ENCODE measurements around the gene FASN.
"Not testable (repeated sequence)": the region's sequence is repeated elsewhere in the genome, so short reads cannot be mapped to it uniquely, and the experiment has no call there.

FASN gene

GRCh38 chr17:82054351-82055022 is 43.5 kb downstream of the FASN start:
- no peak for DNase-seq

DNA sequence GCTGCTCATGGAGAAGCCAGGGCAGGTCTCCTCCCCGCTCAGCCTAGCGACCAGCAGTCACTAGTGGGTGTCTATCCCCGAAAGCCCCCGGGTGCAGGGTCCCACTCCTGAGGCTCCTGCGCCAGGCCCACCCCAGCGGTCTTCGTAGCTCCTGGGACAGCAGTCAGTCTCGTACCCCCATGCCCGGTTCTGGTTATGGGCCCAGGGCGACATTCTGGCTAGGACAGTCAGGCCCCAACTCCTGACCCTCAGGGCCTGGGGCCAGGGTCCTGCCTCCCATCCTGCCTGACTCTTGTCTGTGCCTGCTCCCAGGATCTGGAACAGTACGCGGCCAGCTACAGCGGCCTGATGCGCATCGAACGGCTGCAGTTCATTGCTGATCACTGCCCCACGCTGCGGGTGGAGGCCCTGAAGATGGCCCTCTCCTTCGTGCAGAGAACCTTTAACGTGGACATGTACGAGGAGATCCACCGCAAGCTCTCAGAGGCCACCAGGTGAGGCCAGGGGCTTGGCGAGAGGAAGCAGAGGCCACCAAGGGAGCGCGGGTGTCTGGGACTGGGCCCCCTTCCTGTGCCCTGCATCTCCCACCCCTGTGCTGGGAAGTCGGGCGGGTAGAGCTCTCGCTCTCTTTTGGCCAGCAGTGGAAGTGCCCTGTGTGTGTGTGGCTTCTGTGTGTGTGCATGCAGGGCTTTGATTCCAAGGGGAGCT is 44.3 kb downstream of the FASN start:
- no peak for DNase-seq

DNA sequence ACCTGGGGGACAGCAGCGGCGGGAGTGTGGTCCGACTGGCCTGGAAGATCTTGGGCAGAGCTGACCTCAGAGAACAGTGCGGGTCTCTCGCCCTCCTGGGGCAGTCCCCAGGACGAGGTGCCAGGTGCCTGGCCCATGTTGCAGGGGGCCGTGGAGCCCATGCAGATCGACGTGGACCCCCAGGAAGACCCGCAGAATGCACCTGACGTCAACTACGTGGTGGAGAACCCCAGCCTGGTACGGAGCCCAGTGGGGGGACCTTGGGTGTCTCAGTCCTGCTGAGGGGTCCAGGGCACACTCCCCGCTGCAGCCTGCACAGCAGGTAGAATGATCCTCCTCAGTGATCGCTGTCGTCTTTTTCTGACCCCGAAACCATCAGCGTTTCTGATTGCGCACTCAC is 44.9 kb downstream of the FASN start:
- DNase-seq, result no peak

DNA sequence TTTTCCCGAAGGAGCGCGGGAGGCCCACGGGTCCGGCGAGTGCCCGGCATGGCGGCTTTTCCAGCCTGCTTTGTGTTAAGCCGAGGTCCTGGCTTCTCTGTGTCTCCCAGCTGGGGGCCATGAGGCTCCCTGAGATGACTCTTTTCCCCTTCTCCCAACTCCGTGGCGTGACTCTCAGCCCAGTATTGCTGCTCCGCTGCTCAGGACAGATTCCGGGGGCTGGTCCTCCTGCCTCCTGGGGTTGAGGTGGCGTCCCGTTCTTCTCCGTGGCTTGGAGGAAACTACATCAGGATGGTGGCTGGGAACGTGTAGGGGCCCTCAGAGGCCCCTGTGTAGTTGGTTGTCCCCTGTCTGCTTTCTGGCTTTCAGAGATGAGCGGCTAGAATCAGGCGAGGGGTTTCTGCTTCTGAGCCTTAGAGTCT is 45.4 kb downstream of the FASN start:
- no peak for DNase-seq

DNA sequence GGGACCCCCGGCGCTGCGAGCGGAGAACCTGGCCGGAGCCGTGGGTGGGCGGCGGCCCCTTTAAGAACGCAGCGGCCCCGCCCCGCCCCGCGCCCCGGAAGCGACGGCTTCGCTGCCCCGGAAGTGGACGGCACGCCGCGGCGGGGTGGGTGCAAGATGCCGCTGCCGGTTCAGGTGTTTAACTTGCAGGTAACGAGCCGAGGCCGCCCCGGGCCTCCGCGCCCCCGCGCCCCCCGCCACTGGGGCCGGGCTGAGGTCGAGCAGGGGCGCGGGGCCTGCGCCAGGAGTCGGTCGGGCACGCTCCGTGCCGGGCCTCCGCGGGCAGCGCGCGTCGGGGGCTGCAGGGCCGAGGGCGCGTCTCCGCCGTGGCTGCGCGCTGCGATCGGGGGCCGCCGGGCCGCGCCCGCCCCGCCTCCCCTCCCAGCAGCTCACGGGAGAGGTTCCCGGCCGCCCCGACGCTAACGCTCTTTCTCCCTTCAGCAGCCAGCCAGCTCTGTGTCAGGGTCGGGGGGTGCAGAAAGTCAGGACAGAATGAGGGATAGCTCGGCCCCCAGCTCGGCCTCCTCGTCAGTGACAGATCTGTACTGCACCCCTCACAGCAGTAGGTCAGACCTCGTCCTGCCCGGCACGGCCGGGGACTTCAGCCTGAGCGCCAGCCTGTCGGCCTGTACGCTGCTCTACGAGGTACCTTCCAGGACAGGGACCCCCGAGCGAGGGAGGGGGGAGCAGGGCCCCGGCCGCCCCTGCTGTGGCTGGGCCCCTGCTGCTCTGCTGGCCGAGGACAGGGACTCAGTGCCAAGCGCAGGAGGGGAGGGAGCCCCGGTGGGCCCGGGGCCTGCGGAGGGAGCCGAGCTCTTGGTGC is 46.0 kb downstream of the FASN start, which contains the start of the genes GPS1 and RFNG:
TSS of gene GPS1 (plus strand) at position 123 of the 862 bp plus-strand sequence. CDS start at position 157, 34 bp downstream.
TSS of gene RFNG (minus strand) at position 36 of the 862 bp plus-strand sequence. CDS start 45 bp downstream, outside the sequence.
- DNase-seq, result peak; percentile 80 to 83

DNA sequence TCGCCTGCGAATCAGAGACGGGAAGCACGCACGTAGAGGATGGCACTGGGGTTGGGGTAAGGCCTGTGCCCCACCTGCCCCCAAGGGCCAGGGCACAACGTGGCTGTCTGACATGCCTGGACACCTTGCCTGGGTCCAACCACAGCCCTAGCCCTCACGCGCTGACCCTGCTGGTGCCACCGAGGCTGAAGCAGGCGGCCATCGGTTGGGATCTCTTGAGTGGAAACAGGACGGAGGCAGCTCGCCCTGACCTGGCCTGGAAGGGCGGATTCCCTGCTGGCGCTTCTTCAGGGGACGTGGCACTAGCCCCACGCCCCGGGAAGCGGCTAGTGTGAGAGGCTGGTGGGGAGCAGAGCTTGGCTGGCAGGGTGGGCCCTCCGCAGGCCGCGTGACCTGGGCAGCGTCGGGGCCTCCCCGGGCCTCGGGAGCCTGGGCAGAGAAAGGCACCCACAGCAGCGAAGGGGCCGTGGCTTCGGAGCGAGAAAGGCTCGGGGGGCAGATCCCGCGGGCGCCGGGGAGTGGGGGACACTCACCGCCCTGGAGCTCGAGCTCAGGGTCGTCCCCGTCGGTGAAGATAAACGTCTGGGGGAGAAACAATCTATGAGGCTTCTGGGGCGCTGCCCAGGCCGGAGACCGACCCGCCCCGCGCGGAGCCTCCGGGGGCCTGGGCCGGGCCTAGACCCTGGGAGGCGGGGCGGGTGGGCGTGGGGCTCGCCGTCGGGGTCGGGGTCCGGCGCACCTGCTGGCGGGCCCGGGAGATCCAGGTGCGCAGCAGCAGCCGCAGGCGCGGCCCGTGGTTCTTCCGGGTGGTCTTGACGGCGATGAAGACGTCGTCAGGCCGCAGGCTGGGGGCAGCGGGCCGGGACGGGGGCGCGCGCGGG is 47.0 kb downstream of the FASN start:
- no peak for DNase-seq

- no peak for DNase-seq
Measured at GRCh38 chr17:82050152-82050760, 47.8 kb downstream of the FASN start.

GRCh38 chr17:82049521-82049971 is 48.5 kb downstream of the FASN start:
- no peak for DNase-seq

- no peak for DNase-seq
Measured at GRCh38 chr17:82049106-82049505, 48.9 kb downstream of the FASN start.

DNA sequence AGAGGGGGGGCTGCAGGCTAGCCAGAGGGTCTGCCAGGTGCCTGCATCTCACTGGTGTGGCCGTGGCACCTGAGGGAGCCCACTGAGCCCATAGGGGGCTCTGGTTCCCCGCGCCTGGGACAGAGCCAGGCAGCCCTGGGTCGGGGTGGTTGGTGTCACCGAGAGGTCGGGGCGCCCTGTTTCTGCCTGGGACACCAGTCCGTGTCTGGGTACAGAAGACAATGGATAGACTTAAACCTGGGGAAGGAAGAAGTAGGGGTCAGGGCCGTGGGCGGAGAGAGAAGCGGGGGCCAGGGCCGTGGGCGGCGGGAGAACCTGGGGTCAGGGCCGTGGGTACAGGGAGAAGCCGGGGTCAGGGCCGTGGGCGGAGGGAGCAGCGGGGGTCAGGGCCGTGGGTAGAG is 49.5 kb downstream of the FASN start:
- no peak for DNase-seq

DNA sequence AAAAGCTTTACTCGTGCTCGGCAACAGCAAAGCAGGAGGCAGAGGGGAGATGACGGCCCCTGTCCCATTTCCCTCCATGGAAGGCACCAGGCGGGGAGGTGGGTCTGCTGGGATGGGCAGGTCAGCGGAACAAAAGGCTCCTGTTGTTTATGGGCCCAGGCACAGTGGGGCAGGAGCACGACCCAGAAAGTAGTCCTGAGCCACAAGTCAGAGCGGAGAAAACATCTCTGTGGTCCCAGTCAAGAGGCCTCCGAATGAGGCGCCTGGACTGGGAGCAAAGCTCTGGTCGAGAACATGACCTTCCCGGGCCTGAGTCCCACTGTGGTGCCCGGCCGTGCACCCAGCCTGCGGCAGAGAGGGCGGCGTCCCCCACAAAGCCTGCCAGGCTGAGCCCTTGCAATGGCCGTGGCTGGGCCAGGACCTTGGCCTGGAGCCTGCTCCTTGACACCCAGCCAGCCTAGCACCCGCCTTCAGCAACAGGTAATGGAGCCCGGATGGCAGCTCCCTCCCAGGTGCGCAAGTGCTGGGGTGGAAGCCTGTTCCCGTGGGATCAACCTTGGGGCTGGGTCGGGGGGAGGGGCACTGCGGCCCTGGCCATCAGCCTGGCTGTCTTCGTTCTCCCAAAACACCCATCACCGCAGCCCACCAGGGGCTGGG is 50.0 kb downstream of the FASN start:
- no peak for DNase-seq

GRCh38 chr17:82047379-82047778 is 50.7 kb downstream of the FASN start:
- DNase-seq, result no peak

DNA sequence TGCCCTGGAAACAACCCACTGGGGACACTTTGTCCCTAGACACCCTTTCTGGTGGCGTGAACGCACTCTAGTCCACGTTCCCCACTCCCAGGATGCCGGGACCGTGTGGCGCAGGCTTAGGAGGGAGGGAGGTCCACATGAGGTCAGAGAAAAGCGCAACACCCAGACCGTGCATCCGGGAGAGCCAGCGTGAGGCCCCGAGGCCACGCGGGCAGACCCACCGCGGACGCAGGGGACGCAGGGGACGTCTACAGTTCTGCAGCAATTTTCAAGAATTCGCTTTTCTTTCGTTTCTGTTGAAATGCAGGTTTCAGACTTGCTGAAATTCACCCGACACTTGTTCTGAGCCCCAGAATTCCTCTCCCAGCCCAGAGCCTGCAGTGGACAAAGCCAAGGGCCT is 51.1 kb downstream of the FASN start:
- DNase-seq, result no peak

GRCh38 chr17:82045936-82046484 is 52.0 kb downstream of the FASN start:
- no peak for DNase-seq

- DNase-seq, result no peak
Measured at GRCh38 chr17:82043507-82043906, 54.5 kb downstream of the FASN start.

DNA sequence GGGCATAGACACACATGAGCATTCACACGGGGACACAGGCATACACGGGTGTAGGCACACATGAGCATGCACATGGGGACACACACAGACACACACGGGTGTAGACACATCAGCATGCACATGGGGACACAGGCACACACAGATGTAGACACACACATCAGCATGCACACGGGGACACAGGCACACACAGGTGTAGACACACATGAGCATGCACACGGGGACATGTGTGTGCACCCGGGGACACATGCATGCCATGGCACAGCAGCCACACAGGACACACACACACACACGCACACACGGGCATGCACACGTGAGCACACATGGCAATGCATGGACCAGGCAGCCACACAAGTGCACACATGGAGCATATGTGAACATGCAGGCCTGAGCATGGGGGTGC is 55.4 kb downstream of the FASN start:
- DNase-seq, result no peak

GRCh38 chr17:82041144-82041814 is 56.8 kb downstream of the FASN start:
- no peak for DNase-seq

DNA sequence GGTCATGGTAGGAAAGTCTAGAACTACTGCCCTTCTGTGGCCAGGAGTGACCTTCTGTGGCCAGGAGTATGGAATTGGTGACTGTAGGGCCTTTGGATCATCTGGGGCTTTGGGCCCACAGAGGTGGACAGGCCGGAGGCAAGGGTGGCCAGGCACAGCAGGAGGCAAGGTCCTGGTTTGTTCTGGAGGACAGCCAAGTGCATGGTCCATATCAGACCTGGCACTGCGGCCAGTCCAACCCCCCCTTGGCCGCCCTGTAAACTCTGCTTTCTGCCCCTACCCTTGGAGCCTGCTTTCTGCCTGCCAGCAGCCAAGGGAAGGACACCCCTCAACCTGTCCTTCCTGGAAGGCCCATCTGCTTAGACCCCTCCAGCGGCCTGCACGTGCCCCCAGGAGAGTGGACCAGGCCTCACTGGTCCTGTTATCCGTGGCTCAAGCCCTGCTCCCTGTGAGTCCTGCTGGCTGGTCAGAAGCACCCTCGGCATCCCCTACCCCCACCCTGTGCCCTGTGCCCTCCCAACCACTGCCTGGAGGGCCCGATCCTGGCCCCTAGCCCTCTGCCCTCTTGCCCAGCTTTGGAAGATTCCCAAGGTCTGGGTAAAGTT is 58.2 kb downstream of the FASN start:
- DNase-seq, result no peak

GRCh38 chr17:82038796-82039409 is 59.1 kb downstream of the FASN start:
- DNase-seq, result not testable (repeated sequence)

- DNase-seq, result no peak
Measured at GRCh38 chr17:82037889-82038195, 60.2 kb downstream of the FASN start.

Measured in stimulated activated CD4-positive, alpha-beta T cell treated with anti-CD3 and anti-CD28 coated beads, Interleukin-2, amount 100 ng/mL, for 48 hours (primary cell).